ES-I3 (cell line): ENCODE data around the gene SRPRB.

Experiments
- H3K36me3 ChIP-seq: 2 replicates; pipeline ENCODE4 v1.6.1; 2013; ENCODE audit warnings: mild to moderate bottlenecking, low read length, control low read depth, moderate library complexity; ENCODE audit not compliant: insufficient read depth
- H3K4me1 ChIP-seq: 2 replicates; pipeline ENCODE4 v1.6.1; 2013; ENCODE audit warnings: mild to moderate bottlenecking, control low read depth, low read length; ENCODE audit not compliant: insufficient read depth
- H3K9ac ChIP-seq: 2 replicates; pipeline ENCODE4 v1.6.1; 2013; ENCODE audit warnings: low read depth, mild to moderate bottlenecking, low read length, moderate library complexity
- H3K9me3 ChIP-seq: 2 replicates; pipeline ENCODE4 v1.6.1; 2013; ENCODE audit warnings: mild to moderate bottlenecking, low read length, moderate library complexity; ENCODE audit not compliant: control insufficient read depth, insufficient read depth

SRPRB gene

DNA sequence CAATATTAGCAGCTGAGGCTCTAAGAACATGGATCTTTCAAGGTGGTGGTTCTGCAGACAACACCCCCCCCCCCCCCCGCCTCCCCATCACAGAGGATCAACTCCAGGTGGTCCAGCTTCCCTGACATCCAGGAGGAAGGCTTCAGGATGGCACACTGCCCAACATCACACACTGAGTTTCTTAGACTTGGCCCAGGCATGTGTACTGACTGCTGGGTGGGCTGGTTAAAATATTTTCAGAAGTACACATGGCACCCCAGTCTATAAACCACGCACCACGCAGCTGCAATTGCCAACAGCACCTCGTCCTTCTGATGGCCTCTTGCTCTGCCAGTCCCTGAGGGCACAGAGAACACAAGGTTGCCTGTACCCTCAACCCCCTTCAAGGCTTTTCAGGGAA lies 22.1 kb downstream of the SRPRB start:
- Histone ChIP-seq H3K36me3 (no peaks in the 10 kb centered on the region), H3K9ac (no peak overlapping the region), H3K4me1 (no peaks in the 10 kb centered on the region), H3K9me3 (no peaks in the 10 kb centered on the region)

DNA sequence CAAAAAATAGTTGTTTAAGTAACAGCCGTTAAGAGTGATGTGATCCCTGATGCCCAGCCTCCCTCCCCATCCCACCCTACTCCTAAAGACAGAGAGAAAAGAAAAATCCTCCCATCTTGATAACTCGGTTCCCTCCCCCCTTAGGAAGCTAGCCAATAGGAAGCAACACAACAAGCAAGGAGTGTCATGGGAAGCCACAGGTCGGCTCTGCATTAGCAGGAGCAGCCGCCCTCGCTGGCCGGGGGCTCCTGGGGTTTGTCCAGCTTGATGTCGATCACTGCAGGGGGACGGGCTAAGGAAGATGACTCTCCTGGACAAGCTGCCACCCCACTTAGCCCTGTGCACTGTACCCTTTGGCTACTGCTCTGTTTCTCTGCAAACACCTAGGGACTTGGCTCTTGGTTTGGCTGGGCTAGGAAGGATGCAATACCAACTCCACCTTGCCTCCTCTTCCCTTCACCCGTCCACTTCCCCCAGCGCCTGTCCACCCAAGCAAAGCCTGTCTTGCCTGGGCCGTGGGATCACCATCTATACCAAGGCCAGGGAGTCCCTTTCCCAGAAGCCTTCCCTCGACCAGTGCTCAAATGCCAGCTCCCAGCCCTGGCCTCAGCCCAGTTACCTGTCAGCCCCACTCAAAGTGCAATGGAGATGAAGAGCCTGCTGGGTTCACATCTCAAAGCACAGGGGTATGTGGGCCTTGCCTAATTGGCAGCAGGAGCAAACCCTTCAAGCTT lies 23.1 kb downstream of the SRPRB start:
- H3K9me3 ChIP-seq, result no peaks in the 10 kb centered on the region
- H3K9ac ChIP-seq, result no peak overlapping the region
- H3K4me1 ChIP-seq, result no peaks in the 10 kb centered on the region
- H3K36me3 ChIP-seq, result no peaks in the 10 kb centered on the region

DNA sequence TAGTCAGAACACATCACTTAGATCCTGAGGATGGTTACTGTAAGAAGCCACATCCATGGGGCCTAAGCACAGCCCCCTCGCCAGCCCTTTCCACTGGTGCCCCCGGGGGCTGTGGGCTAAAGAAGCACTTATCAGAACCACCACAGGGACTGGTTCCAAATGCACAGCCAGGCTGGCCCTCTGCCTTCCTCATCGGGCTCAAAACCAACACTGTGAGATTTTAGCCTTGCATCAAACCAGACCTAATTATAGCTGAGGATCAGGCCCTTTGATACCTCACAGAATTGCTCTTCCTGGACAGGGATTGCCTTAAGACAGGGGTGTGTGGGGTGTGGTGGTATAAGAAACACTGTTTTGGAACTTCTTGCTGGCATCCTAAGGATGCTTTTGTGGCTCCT lies 23.7 kb downstream of the SRPRB start:
- no peaks in the 10 kb centered on the region for H3K4me1 ChIP-seq

DNA sequence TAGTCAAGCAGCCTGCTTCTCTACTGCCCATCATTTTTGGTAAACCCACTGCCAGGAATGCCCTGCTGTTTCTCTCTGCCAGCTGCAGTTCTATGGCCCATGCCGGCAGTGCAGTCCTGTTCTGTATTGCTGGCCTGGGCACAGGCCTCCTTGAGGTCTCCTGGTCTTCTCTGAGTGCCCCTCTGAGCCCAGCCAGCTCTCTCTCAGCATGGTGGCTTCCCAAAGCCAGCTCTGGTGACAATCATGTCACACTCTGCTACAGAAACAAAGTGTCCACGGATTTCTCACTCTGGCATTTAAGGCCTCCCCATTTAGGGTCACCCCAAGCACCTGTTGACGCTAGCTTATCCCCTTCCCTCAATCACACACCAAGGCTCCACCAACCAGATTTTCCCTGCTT lies 24.5 kb downstream of the SRPRB start:
- no peak overlapping the region for H3K9ac ChIP-seq

More for the DNA sequence above, 23.7 kb downstream of the SRPRB start:
- Histone ChIP-seq H3K9me3 (no peaks in the 10 kb centered on the region), H3K9ac (no peak overlapping the region), H3K36me3 (no peaks in the 10 kb centered on the region)

DNA sequence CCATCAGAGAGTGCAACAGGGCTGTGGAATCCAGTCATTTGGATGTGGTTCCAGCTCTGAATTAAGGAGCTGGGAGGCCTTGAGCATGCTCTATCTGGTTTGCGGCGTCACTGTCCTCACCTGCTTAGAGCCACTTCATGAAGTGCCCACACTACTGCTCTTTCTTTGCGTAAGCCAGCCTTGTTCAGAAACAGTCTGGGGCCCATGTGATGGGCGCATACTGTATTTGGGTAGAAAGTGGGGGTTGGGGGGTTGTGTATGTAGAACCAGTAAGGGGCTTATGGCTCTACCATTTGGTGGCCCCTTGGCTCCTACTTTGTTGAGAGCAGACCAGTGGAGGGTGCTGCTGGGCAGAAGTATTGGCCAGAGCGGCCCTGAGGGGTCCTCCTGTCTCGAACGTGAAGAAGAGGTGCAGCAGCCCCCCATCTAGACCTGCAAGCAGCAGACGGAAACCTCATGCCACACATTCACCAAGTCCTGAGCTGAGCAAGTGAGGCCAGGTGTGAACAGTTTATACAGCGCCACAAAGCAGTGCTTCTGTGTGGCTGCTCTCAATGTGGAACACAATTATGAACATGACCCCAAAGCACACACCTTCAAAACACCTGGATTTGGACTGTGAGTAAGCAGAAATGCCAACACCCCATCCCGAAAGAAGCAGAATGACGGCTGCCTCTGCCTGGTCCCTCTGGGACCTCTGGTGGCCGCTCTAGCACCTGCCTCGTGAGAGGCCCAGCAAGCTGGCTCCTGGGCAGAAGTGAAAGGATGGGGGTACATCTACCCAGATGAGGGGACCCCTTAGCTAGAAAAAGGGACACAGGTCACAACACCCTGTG lies 26.6 kb downstream of the SRPRB start:
- Histone ChIP-seq H3K9ac (no peak overlapping the region), H3K36me3 (no peaks in the 10 kb centered on the region)

More for the DNA sequence above, 24.5 kb downstream of the SRPRB start:
- Histone ChIP-seq H3K9me3 (no peaks in the 10 kb centered on the region), H3K36me3 (no peaks in the 10 kb centered on the region), H3K4me1 (no peaks in the 10 kb centered on the region)

DNA sequence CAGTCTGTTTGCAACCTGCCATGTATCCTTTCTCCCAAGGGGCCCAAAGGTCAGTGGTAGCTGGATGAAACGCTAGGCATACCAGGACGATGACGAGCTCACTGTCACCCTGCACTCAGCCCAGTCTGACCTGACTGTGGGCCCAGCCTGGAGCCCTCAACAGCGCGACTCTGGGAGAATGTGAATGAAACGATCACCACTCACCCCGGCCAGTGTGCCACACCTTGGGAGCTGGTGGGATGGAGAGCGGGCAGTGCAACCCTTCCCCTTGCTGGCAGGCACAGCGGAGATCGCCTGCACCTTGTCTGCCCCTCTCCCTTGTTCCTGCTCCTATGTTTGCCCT lies 27.2 kb downstream of the SRPRB start:
- no peaks in the 10 kb centered on the region; the same call in 1 of the 2 replicates for H3K36me3 ChIP-seq
- H3K9ac ChIP-seq, result no peak overlapping the region
- no peaks in the 10 kb centered on the region for H3K4me1 ChIP-seq
- no peaks in the 10 kb centered on the region for H3K9me3 ChIP-seq

More for the DNA sequence above, 26.6 kb downstream of the SRPRB start:
- Histone ChIP-seq H3K4me1 (no peaks in the 10 kb centered on the region), H3K9me3 (no peaks in the 10 kb centered on the region)

DNA sequence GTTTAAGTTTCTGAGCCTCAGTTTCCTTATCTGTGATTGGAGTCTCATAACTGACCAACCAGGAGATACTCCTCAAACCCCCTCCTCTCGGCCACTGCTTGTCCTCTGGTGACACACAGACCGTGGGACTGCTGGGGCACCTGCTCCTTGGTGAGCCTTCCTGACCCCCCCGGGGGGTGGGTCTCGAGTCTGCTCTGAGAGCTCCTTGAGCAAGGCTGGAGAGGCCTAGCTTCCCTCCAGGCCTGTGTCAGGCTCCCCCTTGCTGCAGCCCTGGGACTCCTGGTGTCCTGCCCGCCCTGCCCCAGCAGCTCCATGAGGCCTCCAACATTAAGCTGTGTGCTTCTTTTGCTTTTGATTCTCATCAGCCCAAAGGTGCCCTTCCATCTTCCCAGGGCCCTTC lies 27.7 kb downstream of the SRPRB start:
- H3K9me3 ChIP-seq, result no peaks in the 10 kb centered on the region
- H3K36me3 ChIP-seq, result no peaks in the 10 kb centered on the region; the same call in 1 of the 2 replicates
- no peaks in the 10 kb centered on the region for H3K4me1 ChIP-seq
- no peak overlapping the region for H3K9ac ChIP-seq

DNA sequence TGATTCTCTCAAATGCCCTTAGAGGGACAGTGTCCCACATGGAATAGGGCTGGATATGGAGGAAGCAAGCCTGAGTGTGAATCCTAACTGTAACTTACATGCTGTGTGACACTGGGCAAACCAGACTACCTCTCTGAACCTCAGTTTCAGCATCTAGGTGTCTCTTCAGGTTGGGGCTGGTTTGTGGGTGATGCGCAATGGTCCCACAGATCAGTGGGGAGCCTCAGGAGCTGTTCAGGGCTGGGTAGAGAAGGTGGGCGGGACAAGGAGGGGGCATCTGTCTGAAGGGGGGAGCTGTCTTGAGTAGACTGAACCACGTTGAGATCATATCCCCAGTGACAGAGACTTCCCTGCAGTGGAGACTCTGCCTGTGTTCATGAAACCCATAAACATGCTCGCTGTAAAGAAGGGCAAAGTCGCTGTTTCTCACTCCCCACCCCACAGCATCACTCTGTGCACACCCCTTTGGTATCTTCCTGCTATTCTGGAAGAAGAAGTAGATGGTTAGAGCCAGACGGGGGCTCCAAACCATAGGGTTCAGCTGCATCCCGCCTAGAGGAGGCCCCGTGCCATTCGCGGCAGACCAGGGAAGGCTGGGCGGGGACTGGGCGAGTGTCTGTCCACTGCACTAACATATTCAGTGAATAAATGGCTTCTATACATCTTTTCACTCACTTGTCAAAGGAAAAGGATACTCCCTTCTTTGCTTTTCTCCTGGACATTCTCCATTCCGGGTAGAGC lies 28.4 kb downstream of the SRPRB start:
- Histone ChIP-seq H3K9ac (no peak overlapping the region), H3K36me3 (no peaks in the 10 kb centered on the region; the same call in 1 of the 2 replicates), H3K4me1 (no peaks in the 10 kb centered on the region), H3K9me3 (no peaks in the 10 kb centered on the region)

DNA sequence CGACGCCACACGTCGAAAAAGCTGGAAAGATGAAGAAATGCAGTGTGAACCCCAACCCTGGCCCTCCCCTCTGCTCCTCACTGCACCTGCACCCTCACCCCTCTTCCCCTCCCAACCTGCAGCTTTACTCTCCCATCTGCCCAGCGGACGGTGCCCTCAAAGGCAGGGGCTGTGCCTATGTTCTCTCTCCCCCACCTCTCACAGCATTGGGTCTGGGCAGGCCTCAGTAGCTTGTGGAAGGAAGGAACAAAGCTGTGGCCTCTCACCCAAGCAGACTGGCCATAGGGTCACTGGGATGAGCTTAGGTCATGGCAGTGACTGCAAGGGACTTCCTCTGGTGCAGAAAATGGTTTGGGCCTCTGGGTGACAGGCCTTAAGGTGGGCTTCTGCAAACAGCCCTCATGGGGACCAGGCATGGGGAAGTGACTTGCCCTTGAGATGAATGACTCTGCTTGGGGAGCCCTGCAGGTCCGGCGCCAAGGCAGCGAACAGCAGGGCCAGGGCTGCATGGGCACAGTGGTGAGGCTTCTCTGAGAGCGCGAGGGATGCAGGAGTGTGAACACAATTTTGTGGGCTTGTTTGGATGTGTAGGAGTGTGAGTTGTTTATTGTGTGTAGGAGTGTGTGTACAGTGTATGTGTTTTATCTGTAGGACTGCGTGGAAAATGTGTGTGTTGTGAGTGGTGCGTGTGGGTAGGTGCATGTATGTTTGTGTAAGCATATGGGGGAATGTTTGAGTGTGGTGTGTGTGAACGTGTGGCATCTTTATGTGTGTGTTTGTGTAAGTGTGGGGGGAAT lies 29.2 kb downstream of the SRPRB start:
- Histone ChIP-seq H3K9me3 (no peaks in the 10 kb centered on the region), H3K36me3 (no peaks in the 10 kb centered on the region; the same call in 1 of the 2 replicates), H3K9ac (no peak overlapping the region), H3K4me1 (no peaks in the 10 kb centered on the region)

DNA sequence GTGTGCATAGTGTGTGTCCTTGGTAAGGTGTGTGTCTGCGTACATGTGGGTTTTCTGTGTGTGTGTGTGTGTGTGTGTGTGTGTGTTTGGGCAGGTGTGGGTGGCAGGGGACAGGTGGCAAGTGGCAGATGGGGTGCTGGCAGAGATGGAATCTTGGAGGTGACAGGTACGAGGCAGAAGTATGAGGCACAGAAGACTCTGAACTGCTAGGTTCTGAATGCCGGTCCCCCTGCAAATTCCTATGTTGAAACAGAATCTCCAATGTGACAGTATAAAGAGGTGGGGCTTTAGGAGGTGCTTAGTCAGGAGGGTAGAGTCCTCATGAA lies 29.8 kb downstream of the SRPRB start:
- Histone ChIP-seq H3K9me3 (no peaks in the 10 kb centered on the region), H3K36me3 (no peaks in the 10 kb centered on the region; the same call in 1 of the 2 replicates), H3K9ac (no peak overlapping the region), H3K4me1 (no peaks in the 10 kb centered on the region)

DNA sequence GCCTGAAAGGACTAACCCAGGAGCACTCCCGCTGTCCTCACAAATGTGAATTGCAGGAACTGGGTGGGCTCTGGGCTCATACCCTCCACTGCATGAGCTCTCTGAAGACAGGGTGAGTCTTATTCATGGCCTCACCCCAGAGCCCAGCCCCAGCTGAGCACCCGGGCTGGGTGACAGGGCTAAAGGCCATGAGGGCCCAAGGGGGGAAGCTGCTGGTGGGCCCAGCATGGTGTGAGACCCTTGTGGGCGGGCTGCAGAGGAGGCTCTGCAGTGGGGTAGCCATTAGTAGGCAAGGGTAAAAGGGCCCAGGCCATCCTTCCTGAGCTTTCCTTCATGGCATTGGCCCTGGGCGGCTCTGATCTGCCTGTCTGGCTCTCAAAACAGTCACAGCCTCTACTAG lies 30.3 kb downstream of the SRPRB start:
- Histone ChIP-seq H3K9ac (no peak overlapping the region), H3K4me1 (no peaks in the 10 kb centered on the region), H3K9me3 (no peaks in the 10 kb centered on the region), H3K36me3 (no peaks in the 10 kb centered on the region; the same call in 1 of the 2 replicates)

DNA sequence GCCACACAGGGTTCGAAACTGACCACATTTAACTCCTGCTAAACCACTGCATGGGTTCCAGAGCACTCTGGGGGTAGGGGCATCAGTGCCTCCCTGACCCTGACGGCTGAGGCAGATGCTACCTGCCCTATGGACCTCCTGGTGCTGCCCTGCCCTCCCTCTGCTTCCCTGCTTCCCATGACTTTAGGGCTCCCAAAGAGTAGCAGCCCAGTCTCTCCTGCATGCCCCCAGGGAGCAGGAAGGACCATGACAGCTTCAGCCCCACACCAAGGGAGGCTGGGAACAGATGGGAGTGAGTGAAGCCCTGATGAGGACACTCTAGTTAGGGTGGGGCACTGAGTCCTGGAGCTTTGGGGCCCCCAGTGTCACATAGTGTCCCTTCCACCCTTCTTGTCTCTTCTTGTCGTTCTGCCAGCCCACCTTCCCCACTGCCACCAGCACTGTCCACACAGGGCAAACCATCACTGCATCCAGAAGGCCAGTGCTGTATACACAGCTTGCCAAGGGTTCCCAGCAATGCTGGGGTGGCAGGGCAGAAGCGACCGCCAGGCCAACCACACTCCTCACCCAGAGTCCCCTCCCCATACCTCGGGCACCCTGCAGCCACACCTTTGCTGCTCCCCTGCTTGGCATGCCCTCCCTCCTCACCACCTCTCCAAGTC lies 31.0 kb downstream of the SRPRB start:
- no peak overlapping the region for H3K9ac ChIP-seq
- no peaks in the 10 kb centered on the region; the same call in 1 of the 2 replicates for H3K36me3 ChIP-seq
- H3K9me3 ChIP-seq, result no peaks in the 10 kb centered on the region
- no peaks in the 10 kb centered on the region for H3K4me1 ChIP-seq

DNA sequence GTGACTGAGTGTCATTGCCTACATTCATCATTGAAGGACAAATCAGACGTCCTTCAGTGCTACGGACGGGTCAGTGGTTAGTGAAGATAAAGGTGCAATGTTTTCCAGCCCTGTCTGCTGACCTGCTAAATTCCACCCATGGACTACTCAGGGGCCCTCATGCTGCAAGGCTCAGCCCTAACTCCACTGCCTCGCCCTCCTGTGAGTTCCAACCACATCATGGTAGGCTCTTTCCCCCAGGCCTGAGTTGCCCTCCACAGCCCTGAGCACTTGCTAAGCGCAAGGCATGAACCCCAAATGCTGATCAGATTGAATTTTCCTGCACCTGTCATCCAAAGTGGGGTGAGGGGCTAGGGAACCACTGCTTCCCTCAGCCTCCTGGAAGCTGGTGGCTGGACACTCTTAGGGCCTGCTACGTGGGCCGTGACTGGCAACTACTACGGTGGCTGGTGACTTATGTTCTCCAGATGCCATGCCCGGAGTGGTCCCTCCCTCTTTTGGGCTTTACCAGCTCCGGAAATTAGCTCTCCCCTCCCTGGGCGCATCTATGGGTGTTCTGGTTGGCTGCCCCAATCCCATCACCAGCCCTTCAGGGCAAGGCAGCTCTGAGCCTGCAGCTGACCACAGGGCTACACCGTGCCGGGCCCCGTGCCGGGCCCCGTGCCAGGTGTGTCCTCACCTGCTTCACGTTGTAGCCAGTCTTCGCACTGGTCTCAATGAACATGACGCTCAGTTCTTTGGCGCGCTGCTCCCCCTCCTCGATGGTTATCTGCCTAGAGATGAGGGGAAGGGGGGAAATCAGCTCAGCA lies 32.1 kb downstream of the SRPRB start:
- H3K9ac ChIP-seq, result no peak overlapping the region

More for the DNA sequence above, 32.1 kb downstream of the SRPRB start:
- no peaks in the 10 kb centered on the region; the same call in 1 of the 2 replicates for H3K36me3 ChIP-seq
- no peaks in the 10 kb centered on the region for H3K4me1 ChIP-seq
- H3K9me3 ChIP-seq, result no peaks in the 10 kb centered on the region
